GM19035 (cell line): ENCODE measurements around the gene LPP.
"Not testable (repeated sequence)": the region's sequence is repeated elsewhere in the genome, so short reads cannot be mapped to it uniquely, and the experiment has no call there.

Experiments
- ATAC-seq: cut with Tn5 transposase; IDR thresholded peaks from one replicate; pipeline ENCODE4 v1.9.1; 2021; ENCODE audit not compliant: unreplicated experiment

The LPP gene

DNA sequence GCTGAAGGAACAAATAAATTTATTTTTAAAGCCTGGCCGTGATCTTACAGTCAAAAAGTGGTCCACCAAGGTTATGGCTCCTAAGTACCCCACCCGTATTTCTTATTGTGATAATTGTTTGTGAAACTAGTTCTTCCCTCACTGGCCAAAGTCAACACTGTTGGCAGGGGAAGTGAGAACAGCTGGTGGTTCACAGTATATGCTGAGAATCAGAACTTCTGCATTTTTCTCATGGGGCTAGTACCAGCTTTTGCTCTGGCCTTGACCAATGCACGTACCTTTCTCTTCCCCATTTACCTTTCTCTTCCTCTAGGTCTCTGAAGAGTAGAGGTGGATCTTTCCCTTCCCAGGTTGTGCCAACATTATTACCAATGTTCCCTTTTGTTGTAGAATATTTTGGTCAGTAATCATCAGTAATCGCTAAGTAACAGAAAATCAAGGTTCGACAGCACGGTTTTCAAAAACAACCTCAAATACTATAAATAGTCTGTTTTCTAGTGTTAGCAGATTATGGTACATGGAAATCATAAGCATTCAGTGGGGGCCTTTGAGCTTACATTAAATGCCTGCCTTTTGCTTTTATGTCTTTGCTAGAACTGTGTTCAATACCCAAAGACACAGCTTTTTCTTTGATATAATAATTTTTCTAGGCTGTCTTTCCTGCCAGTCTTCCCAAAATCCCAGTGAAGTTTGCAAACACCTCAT is 268.0 kb downstream of the LPP start:
- peak; percentile 100 for ATAC-seq

DNA sequence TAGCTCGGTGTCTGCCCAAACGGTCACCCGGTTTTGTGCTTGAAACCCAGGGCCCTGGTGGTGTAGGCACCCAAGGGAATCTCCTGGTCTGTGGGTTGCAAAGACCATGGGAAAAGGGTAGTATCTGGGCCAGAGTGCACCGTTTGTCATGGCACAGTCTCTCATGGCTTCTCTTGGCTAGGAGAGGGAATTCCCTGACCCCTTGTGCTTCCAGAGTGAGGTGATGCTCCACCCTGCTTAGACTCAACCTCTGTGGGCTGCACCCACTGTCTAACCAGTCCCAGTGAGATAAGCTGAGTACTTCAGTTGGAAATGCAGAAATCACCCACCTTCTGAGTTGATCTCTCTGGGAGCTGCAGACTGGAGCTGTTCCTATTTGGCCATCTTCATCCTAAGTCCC is 274.0 kb downstream of the LPP start:
- ATAC-seq = not testable (repeated sequence)

DNA sequence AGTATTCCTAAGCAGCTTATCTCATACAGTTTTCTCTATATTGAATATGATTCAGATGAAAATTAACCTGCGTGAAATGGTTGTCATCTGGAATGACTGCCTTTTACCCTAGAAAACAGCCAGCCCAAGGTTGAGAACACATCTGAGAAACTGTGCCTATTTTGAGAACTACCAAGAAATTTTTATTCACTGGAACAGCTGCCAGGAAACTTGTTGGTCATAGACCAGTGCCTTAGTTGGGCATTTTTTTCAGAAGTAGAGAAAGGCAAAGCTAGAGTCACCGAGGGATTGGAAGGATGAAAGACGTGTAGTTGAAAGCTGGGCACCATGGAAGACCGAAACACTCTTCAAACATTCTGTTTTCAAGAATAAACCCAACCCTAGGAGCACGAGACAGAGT is 277.1 kb downstream of the LPP start:
- no peak for ATAC-seq

DNA sequence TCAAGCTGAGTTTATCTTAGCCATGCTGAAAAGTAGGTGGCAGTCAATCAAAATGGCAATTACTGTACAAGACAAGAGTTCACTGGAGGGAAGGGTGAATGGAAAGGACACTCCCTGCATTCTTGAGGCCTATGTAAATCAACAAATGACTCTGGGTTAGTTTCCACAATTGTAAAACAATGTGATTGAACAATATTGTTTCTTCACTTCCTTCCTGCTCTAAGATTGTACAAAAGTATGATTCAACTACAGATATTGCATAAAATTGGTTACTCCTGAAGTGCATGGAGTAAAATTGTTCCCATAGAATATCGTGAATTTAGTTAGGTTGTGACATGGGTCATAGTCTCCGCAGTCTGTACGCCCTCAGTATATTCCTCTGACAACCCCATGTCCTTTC is 277.6 kb downstream of the LPP start:
- no peak for ATAC-seq

DNA sequence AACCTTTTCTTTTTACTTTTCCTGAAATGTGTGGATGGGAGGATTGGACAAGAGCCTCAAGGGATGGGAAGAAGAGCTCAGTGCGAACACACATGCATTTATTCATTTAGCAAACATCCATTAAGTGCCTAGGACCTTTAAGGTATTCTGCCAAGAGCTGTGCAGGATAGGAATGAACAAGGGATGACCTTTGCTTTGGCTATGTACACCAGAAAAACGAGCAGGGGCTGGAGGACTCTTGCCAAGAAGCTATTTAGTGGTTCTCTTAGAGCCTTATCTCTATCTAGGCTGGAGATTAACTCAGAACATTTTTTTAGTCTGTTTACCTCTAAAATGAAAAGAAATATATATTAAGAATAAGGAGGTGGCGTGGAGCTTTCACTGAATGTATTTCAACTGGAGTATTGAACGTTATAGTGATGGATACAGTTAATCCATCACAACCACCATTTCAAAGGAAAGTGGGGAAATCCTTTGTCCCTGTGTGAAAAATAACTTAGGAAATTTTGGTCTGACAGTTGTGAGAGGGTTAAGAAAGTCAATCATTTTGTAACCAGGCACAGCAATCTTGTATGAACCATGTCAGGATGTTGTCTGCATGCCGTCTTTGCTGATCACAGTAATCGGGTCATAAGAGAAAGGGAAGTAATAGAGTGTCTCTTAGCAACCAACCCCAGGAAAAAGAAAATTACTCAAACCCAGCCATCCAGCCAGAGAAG is 279.0 kb downstream of the LPP start:
- no peak for ATAC-seq

DNA sequence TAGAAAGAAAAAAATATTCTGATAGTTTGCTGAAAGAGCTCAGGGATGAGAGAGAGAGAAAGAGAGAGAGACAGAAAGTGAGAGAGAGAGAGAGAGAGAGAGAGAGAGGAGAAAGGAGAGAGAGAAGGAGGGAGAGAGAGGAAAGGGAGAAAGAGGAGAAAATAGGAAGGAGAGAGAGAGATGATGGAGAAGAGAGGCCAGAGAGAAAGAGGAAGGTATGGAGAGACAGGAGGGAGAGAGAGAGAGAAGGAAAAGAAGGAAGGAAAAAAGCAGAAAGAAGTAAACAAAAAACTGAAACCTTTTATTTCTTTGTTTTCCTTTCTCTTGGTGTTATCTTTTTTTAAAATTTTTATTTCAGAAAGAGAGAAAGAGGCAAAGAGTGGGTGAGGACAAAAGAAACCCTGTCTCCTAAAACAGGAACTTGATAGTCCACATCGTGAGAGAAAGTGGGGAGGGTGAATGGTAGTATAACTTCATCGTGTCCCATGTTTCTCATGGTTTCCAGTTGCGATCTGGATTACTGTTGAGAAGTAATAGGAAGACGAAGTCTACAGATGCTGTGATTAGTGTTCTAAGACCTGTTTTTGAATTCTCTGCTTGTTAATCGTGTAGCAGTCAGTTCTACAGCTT is 279.7 kb downstream of the LPP start:
- ATAC-seq = no peak

DNA sequence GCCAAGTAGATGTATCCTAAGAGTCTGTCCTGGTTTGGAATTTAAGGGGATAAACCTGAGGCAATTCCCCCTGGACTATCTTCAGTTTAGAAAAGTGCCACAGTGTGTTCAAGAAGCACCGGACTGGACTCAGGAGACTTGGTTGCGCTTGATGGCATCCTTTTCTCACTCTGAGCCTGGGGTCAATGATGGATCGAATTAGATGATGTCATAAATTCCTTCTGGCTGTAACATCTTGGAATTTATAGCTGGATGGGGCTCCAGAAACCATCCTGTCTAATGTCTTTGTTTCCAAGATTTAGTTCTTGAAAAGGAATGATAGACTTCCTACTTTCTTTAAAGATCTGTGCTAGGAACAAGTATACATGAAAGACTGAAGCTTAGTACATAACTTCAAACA is 280.6 kb downstream of the LPP start:
- ATAC-seq = no peak

DNA sequence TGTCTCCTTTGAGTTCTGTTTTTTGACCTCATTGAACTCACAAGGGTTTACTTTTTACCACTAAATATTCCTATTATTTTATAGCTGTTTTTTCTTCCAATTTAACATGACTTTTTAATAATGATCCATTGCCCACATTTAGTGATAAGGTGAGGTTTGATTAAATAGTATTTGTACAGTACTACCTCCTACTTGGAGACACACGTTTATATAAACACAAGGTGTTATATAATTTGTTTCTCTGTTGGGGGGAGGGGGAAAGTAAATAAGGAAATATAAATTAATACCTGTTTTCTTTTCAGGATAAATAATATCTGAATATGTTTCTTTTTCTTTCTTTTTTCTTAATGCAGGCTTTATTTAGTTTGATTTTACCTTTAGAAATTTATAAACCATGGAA is 281.3 kb downstream of the LPP start:
- ATAC-seq = no peak

DNA sequence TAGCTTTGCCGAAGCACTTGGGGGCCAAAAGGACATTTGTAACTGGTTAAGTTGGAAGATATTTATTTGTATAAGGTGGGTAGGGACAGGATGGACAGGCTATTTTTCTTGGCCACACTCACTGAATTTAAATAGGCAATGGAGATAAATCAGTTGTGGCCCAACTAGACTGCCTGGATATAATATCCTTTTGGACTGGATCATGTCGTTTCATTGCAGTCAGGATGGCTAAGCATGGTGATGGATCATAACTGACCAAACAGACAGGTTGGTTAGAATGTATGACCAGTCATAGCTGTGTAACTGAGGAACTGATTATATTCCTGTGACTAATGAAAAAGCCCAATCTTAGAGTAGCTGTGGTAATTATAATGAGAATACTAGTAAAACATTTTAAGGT is 284.0 kb downstream of the LPP start:
- no peak for ATAC-seq

DNA sequence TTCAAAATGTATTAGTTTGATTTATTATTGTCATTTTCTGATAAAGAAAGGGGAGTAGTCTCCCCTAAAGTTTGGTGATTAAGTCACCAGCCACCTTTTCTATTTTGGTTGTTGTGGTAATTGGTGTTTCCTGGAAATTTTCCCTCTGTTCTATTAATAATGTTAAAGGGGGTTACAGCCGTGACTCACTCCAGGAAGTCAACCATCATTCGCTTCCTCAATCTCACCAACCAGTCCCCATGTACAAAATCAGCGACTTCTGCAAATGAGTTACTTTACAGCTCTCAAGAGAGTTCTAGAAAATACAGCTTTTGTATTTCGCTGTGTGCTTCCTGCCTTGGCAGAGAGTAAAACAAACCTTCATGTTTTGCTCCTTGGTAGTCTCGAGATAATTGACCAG is 285.1 kb downstream of the LPP start:
- ATAC-seq = peak; percentile 87

DNA sequence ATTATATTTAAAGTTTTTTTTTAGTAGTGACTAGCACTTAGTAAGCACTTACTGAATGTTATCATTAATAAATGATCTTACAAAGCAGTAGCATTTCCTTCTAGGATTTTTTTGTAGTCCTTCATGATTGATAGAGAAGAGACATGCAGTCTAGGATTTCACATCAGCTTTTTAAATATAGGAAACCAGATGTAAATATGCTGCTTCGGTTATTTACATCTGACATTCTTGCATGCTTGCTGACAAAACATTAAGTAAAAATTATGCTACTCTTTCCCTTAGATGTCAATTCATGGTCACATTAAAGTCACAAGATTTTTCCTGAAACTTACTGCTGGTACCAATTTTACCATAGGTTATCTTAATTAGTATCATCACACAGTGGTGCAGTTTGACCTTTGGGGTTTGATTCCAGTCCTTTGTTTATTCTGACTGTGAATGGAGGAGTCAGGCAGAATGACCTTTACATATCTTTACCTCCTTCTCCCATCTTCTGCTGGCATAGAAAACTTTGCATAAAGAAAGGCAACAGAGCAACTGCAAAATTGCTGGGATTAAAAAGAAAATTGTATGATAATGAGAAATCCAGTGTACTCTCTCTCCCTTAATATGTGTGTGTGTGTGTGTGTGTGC is 286.5 kb downstream of the LPP start:
- ATAC-seq = no peak

DNA sequence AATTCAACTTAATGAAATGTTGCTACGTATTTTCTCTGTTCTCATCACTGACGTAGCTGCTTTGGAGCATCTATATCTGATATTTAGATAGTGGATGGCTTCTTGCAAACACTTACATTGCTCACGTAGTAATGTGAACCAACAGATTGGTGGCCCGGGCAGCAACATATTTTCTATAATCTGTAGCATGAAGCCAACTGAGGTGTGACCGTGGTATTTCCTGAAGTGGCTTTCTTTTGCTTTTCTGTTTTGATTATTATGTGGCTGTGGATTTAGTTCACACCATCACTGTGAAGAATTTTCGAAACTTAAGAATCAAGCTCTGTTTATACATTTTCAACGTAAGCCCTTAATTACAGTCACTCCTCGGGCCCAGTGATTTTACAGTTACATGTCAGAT is 288.5 kb downstream of the LPP start:
- ATAC-seq = no peak

DNA sequence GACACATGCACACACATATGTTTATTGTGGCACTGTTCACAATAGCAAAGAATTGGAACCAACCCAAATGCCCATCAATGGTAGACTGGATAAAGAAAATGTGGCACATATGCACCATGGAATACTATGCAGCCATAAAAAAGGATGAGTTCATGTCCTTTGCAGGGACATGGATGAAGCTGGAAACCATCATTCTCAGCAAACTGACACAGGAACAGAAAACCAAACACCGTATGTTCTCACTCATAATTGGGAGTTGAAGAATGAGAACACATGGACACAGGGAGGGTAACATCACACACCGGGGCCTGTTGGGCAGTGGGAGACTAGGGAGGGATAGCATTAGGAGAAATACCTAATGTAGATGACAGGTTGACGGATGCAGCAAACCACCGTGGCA is 291.2 kb downstream of the LPP start:
- ATAC-seq = not testable (repeated sequence)

DNA sequence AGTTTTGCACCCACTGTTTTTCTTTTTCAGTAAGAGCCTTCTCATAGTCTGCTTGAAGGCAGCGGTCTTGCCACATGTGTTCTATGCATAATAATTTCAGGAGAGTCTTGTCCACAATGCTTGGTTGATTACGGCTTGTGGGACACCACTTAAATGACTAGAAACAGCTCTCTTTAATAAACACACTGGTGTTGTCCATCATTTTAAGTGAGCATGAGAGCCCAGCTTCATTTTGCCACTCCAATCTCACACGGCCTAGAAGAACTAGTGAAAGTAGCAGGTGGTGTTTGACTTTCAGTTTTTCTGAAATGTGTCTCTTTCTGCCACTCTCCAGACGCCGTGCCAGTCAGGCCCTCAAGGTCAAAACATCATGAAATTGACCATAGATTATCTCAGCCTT is 292.1 kb downstream of the LPP start:
- ATAC-seq = peak; percentile 68

DNA sequence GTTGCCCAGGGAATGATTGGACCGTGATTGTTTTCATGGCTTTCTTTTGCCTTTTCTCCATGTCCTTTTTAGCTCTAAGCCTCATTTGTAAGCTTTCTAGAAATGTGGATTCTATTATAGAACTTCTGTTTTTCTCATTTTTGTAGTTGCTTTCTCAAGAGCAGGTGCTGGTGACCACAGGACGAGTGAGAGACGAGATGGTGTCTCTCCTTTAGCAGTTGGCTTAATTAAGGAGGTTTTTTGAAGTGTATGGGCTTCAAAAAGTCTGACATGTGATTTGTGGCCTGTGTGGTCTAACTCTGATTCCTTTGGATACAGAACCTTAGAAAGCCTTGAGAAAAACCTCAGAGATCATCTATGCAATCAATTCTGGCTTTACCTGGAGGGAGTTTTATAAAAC is 292.8 kb downstream of the LPP start:
- peak; percentile 62 for ATAC-seq

DNA sequence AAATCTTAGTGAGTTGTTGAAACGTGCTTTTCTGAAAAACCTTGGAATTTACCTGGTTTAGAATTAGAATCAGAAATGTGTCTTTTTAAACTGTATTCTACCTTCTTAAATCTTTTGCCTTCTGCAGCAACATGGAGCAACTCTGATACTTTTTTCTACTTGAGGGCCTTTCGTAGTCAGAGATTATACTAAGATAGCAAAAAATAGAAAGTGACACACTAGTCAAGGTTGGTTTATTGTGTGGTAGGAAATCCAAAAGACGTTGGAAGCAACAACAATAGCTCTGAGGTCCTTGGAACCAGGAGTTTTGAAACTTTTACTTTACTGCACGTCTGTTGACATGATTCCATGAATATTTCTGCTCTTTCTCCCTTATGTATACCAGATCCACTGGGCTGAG is 294.9 kb downstream of the LPP start:
- ATAC-seq = no peak

DNA sequence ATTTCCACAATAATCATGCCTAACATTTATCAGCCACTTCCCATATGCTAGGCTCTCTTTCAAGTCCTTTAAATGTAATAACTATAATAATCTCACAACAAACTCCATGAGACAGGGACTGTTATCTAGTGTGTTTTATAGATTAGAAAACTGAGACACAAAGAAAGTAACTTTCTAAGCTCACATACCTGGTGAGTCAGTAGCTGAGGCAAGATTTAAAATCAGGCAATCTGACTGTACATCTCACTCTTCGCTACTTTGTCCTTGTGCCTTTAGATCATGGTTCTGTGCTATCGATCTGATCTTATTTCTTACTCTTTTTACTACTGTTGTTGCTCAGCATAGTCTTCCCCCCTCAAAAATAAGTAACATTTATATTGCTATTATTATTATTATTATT is 295.5 kb downstream of the LPP start:
- no peak for ATAC-seq

DNA sequence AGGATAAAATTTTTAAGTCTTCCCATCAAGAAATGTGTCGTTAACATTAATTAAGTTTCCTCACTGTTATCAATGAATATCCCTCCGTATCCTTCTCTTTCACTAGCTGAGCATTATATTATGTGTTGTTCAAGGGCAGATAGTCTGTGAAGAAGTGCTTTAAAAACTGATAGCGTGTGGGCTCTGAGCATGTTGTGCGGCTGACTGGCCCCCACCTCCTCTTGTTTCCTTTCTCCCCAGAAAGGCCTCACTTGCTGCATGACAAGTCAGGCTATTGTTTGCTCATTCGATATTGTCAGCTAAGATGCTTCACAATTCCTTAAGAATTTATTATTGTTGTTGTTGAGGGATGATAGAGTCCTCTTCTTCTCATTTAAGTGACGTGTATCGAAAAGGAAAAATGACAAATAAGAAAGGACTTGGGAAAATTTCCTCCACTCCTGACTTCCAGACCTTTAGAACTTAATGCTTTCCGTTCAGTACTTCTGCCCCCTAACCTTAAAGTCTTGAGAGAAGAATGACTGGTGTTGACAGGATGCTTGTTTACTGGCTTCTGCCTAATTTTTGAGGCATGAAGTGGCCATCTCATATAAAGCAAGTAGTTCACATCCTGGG is 298.3 kb downstream of the LPP start:
- no peak for ATAC-seq

DNA sequence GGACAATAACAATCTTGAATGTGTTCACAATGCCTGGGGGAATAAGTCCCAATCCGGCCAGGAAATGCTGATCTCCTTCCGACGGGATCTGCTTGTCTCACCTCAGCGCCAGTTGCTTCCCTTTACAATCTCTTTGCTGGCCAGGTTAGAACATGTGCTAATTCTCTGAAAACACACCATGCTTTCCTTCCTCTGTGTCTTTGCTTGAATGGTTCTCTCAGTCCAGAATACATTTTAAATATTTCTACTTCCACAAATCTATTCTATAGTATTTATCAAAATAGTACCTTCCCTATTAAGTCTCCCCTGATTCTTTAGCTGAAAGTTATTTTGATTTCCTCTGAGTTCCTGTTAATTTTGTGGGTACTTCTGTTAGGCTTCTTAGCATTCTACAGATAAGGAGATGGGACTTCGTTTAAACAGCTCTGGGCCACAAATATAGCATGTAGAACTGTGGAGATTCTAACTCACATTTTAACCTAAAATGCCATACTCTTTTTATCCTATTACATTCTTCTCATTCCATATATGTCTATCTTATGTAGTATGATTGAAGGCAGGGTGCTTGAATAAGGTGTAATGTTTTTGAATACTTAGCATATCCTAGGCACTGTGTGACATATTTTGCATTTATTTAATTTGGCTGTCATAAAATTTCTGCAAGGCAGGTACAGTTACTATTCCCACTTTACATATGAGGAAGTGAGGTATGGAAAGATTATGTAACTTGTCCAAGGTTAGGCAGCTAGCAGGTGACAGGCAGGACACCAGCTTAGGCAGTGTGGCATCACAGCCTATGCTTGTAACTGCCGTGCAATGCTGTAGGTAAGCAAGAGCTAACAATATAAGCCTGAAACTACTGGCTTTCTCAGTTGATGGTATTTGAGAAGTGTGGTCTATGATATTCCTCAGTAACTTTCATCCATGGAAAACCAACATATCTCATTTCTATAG is 299.8 kb downstream of the LPP start:
- ATAC-seq = no peak

DNA sequence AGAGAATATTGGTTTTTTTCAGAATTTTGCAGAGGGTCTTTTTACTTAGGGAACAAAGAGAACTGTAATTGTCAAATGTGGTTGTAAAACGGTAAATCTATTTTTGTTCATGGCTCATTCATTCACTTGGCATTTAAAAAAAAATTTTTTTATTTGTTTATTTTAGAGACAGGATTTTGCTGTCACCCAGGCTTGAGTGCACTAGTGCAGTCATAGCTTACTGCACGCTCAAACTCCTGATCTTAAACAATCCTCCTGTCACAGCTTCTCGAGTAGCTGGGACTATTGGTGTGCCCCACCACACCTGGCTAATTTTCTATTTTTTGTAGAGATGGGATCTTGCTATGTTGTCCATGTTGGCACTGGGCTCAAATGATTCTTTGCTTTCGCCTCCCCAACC is 301.8 kb downstream of the LPP start:
- ATAC-seq = no peak
